SK-N-MC (cell line): ENCODE measurements around the gene PRRT1.

Experiments used
- EZH2 ChIP-seq: fragments of 200-600 bp; sonication (generic); IDR thresholded peaks from one replicate; pipeline ENCODE4 v1.6.1; 2017; ENCODE audit warnings: antibody characterized with exemption
- FOXP2 ChIP-seq: optimal IDR thresholded peaks from 2 replicates; pipeline ENCODE3; 2011; ENCODE audit warnings: mild to moderate bottlenecking, moderate library complexity; ENCODE audit not compliant: insufficient read depth; ENCODE audit errors: extremely low read length, control extremely low read depth
- POLR2AphosphoS5 ChIP-seq: IDR thresholded peaks from 2 replicates; pipeline ENCODE4 v1.6.1; 2012; ENCODE audit warnings: mild to moderate bottlenecking, low read depth, low read length, borderline replicate concordance

GRCh38 chr6:32194388-32194787 is 42.6 kb upstream of the PRRT1 start:
- no peak for TF ChIP-seq POLR2AphosphoS5
- no peak for TF ChIP-seq EZH2
- no peak for TF ChIP-seq FOXP2
